ENCODE results near the gene SH3PXD2A.

Gene SH3PXD2A

GRCh38 chr10:103573205-103573487 is 282.2 kb downstream of the SH3PXD2A start:
- no peak for TF ChIP-seq CTCF (conservative IDR thresholded peaks at IDR 0.05; ENCODE audit: low read depth, low read length)
- H3K4me3 ChIP-seq (ENCODE audit: low read length): no peak overlapping the region
- DNase-seq (ENCODE audit: low read depth): no peak

- no peak for DNase-seq (ENCODE audit: low read depth)
- no peak for TF ChIP-seq CTCF (conservative IDR thresholded peaks at IDR 0.05; ENCODE audit: low read depth, low read length)
- H3K4me3 ChIP-seq (ENCODE audit: low read length): no peak overlapping the region
Observed at GRCh38 chr10:103572347-103573204, 282.8 kb downstream of the SH3PXD2A start.

DNA sequence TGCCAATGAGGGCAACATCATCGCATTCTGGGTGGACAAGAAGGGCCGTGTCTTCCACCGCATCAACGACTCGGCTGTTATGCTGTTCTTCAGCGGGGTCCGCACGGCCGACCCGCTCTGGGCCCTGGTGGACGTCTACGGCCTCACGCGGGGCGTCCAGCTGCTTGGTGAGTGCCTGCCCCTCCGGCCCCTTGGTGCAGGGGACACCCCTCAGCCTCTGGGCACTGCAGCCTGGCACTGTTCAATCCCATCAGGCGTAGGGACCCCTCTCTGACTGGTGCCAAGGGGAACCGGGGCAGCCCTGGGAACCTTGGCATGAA is 283.8 kb downstream of the SH3PXD2A start:
- no peak for DNase-seq (ENCODE audit: low read depth)
- TF ChIP-seq CTCF (conservative IDR thresholded peaks at IDR 0.05; ENCODE audit: low read depth, low read length): no peak
- no peak overlapping the region for H3K4me3 ChIP-seq (ENCODE audit: low read length)

DNA sequence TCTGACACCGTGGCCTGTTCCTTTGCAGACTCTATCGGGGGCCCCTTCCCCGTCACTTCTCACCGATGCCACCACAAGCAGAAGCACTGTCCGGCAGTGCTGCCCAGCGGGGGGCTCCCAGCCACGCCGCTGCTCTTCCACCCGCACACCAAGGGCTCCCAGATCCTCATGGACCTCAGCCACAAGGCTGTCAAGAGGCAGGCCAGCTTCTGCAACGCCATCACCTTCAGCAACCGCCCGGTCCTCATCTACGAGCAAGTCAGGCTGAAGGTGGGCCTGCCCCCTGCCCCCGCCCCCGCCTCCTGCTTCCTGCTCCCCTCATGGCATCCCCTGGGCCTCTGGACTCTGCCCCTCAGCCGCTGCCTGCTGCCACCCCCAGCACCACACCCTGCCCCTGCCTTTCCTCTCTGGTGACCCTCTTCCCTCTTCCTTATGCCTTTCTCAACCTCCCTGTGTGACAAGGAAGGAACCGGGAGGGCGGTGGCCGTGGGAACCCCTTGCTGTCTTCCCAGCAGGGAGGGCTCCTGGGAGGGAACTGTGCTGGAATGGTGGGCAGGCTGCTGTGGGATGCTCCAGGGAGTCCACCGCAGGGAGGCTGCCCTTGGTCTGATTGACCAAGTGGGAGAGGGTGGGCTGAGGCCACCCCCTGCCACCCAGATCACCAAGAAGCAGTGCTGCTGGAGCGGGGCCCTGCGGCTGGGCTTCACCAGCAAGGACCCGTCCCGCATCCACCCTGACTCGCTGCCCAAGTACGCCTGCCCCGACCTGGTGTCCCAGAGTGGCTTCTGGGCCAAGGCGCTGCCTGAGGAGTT is 284.3 kb downstream of the SH3PXD2A start:
- TF ChIP-seq CTCF (conservative IDR thresholded peaks at IDR 0.05; ENCODE audit: low read depth, low read length): no peak
- DNase-seq (ENCODE audit: low read depth): no peak
- no peak overlapping the region for H3K4me3 ChIP-seq (ENCODE audit: low read length)

- TF ChIP-seq CTCF (conservative IDR thresholded peaks at IDR 0.05; ENCODE audit: low read depth, low read length): no peak
- no peak for DNase-seq (ENCODE audit: low read depth)
- H3K4me3 ChIP-seq (ENCODE audit: low read length): no peak overlapping the region
Observed at GRCh38 chr10:103569896-103570295, 285.5 kb downstream of the SH3PXD2A start.

DNA sequence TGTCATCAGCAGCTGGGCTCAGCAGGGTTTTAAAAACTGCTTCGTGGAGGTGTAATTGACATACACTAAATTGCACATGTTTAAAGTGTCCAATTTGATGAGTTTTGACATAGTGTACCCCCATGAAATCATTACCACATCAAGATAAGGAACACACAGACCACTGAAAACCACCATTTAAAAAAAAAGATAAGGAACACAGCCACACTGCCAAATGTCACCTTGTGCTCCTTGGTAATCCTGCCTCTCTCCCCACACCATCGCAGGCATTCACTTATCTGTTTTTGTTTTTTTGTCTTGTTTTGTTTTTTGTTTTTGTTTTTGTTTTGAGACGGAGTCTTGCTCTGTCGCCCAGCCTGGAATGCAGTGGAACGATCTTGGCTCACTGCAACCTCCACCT is 286.9 kb downstream of the SH3PXD2A start:
- H3K4me3 ChIP-seq (ENCODE audit: low read length): no peak overlapping the region
- DNase-seq (ENCODE audit: low read depth): no peak

More for the DNA sequence above, 286.9 kb downstream of the SH3PXD2A start:
- TF ChIP-seq CTCF (conservative IDR thresholded peaks at IDR 0.05; ENCODE audit: low read depth, low read length): no peak

Measured in retinal pigment epithelial cell (primary cell).